H9 (cell line): ENCODE measurements around the gene HDGFL3. TPM values are rescaled to one million over a fixed set of nuclear protein-coding genes. Genes with fewer than 3 reads are reported as not detected.

Experiments
- DNase-seq: peaks from one replicate; pipeline ENCODE4 v3.0.0-alpha.2; 2017
- H2AFZ ChIP-seq: one replicate; pipeline ENCODE4 v1.6.1; 2013; ENCODE audit warnings: mild to moderate bottlenecking, low read length, control low read depth, moderate library complexity
- H2AK5ac ChIP-seq: 2 replicates; pipeline ENCODE4 v1.6.1; 2013; ENCODE audit warnings: low read length, control low read depth, mixed read lengths; ENCODE audit not compliant: insufficient read length
- H2BK120ac ChIP-seq: one replicate; pipeline ENCODE4 v1.6.1; 2013; ENCODE audit warnings: low read depth, mild to moderate bottlenecking, low read length, control low read depth, inconsistent platforms; ENCODE audit not compliant: poor library complexity, severe bottlenecking
- H2BK12ac ChIP-seq: 2 replicates; pipeline ENCODE4 v1.6.1; 2013; ENCODE audit warnings: low read length, control low read depth, mixed read lengths, low read depth; ENCODE audit not compliant: insufficient read length
- H2BK15ac ChIP-seq: 2 replicates; pipeline ENCODE4 v1.6.1; 2013; ENCODE audit warnings: low read depth, low read length, control low read depth
- H2BK20ac ChIP-seq: one replicate; pipeline ENCODE4 v1.6.1; 2013; ENCODE audit warnings: low read depth, mild to moderate bottlenecking, low read length, control low read depth, inconsistent platforms; ENCODE audit not compliant: poor library complexity, severe bottlenecking
- H2BK5ac ChIP-seq: 2 replicates; pipeline ENCODE4 v1.6.1; 2013; ENCODE audit warnings: low read length, control low read depth, mixed read lengths; ENCODE audit not compliant: insufficient read length
- H3K14ac ChIP-seq: 2 replicates; pipeline ENCODE4 v1.6.1; 2013; ENCODE audit warnings: low read length, control low read depth; ENCODE audit not compliant: insufficient read depth
- H3K18ac ChIP-seq: 2 replicates; pipeline ENCODE4 v1.6.1; 2013; ENCODE audit warnings: low read depth, mild to moderate bottlenecking, mixed read lengths, low read length, control low read depth; ENCODE audit not compliant: insufficient read length
- H3K23ac ChIP-seq: 2 replicates; pipeline ENCODE4 v1.6.1; 2013; ENCODE audit warnings: low read length, control low read depth, mixed read lengths, low read depth; ENCODE audit not compliant: insufficient read length
- H3K23me2 ChIP-seq: 2 replicates; pipeline ENCODE4 v1.6.1; 2013; ENCODE audit warnings: low read depth, mild to moderate bottlenecking, mixed read lengths, low read length, control low read depth; ENCODE audit not compliant: insufficient read length, poor library complexity, severe bottlenecking
- H3K27ac ChIP-seq: 2 replicates; pipeline ENCODE4 v1.5.1; 2013; ENCODE audit warnings: low read length, control low read depth, mixed read lengths, low read depth; ENCODE audit not compliant: insufficient read length
- H3K27me3 ChIP-seq: 2 replicates; pipeline ENCODE4 v1.6.1; 2013; ENCODE audit warnings: low read length, control low read depth, inconsistent platforms; ENCODE audit not compliant: insufficient read depth
- H3K4ac ChIP-seq: 2 replicates; pipeline ENCODE4 v1.6.1; 2013; ENCODE audit warnings: low read depth, mild to moderate bottlenecking, control low read depth, inconsistent platforms, low read length, moderate library complexity
- H3K4me1 ChIP-seq: 2 replicates; pipeline ENCODE4 v1.6.1; 2013; ENCODE audit warnings: low read length, control low read depth, inconsistent platforms; ENCODE audit not compliant: insufficient read depth
- H3K4me2 ChIP-seq: 2 replicates; pipeline ENCODE4 v1.6.1; 2013; ENCODE audit warnings: low read length, control low read depth, mixed read lengths; ENCODE audit not compliant: insufficient read length, insufficient read depth
- H3K56ac ChIP-seq: 2 replicates; pipeline ENCODE4 v1.6.1; 2013; ENCODE audit warnings: low read depth, mild to moderate bottlenecking, mixed read lengths, low read length, control low read depth; ENCODE audit not compliant: insufficient read length
- H3K79me1 ChIP-seq: 2 replicates; pipeline ENCODE4 v1.6.1; 2013; ENCODE audit warnings: low read depth, mild to moderate bottlenecking, moderate library complexity, low read length, control low read depth, inconsistent platforms; ENCODE audit not compliant: insufficient read depth, poor library complexity, severe bottlenecking
- H3K79me2 ChIP-seq: 2 replicates; pipeline ENCODE4 v1.6.1; 2013; ENCODE audit warnings: low read length, control low read depth, inconsistent platforms; ENCODE audit not compliant: insufficient read depth
- H3K9ac ChIP-seq: 2 replicates; pipeline ENCODE4 v1.6.1; 2013; ENCODE audit warnings: low read length, control low read depth, mixed read lengths; ENCODE audit not compliant: insufficient read length; ENCODE audit errors: extremely low read depth
- H3K9me3 ChIP-seq: one replicate; pipeline ENCODE4 v1.6.1; 2013; ENCODE audit warnings: low read depth, low read length, inconsistent platforms; ENCODE audit not compliant: control insufficient read depth
- H3T11ph ChIP-seq: one replicate; pipeline ENCODE4 v1.6.1; 2013; ENCODE audit warnings: mild to moderate bottlenecking, low read length, control low read depth, inconsistent platforms
- H4K20me1 ChIP-seq: one replicate; pipeline ENCODE4 v1.6.1; 2013; ENCODE audit not compliant: control insufficient read depth, insufficient read length, insufficient read depth
- H4K5ac ChIP-seq: 2 replicates; pipeline ENCODE4 v1.6.1; 2013; ENCODE audit warnings: low read depth, mild to moderate bottlenecking, mixed read lengths, low read length, control low read depth; ENCODE audit not compliant: insufficient read length
- H4K8ac ChIP-seq: replicated peaks from 2 replicates; pipeline ENCODE4 v1.6.1; 2013; ENCODE audit warnings: low read length, control low read depth, mixed read lengths, low read depth; ENCODE audit not compliant: insufficient read length
- H4K91ac ChIP-seq: 2 replicates; pipeline ENCODE4 v1.6.1; 2013; ENCODE audit warnings: low read depth, mild to moderate bottlenecking, moderate library complexity, mixed read lengths, low read length, control low read depth; ENCODE audit not compliant: insufficient read length
- H3K27ac Mint-ChIP-seq, 3 experiments: 2 replicates in 2 of 3; 3 replicates in 1 of 3; pipeline ENCODE4 v1.8.0; 2020 to 2021; ENCODE audit warnings: mixed read lengths in 3 of 3, mild to moderate bottlenecking in 1 of 3, moderate library complexity in 1 of 3
- H3K27me3 Mint-ChIP-seq: 2 replicates; pipeline ENCODE4 v1.8.0; 2021; ENCODE audit warnings: low read depth, mild to moderate bottlenecking, moderate library complexity, mixed read lengths
- H3K36me3 Mint-ChIP-seq, 3 experiments: 2 replicates in 2 of 3; 3 replicates in 1 of 3; pipeline ENCODE4 v1.8.0; 2020 to 2021; ENCODE audit warnings: low read depth in 3 of 3, mixed read lengths in 3 of 3; ENCODE audit not compliant: insufficient read depth in 1 of 3
- H3K4me1 Mint-ChIP-seq, 2 experiments: 2 replicates each; pipeline ENCODE4 v1.8.0; 2020; ENCODE audit warnings: mixed read lengths in 2 of 2
- H3K4me3 Mint-ChIP-seq, 2 experiments: 2 replicates in 1 of 2; 3 replicates in 1 of 2; pipeline ENCODE4 v1.8.0; 2020 to 2021; ENCODE audit warnings: mild to moderate bottlenecking in 2 of 2, mixed read lengths in 2 of 2, moderate library complexity in 1 of 2
- H3K9me3 Mint-ChIP-seq, 2 experiments: 2 replicates in 1 of 2; 3 replicates in 1 of 2; pipeline ENCODE4 v1.8.0; 2020; ENCODE audit warnings: mild to moderate bottlenecking in 2 of 2, mixed read lengths in 2 of 2, moderate library complexity in 1 of 2
- CTCF ChIP-seq: fragments of 200-600 bp; sonication (generic); conservative IDR thresholded peaks from 3 replicates; pipeline ENCODE4 v1.8.0; 2021; ENCODE audit warnings: antibody characterized with exemption, mild to moderate bottlenecking
- WGBS: extraction: QIAGEN DNeasy Blood & Tissue Kit; methylation state at CpG from one replicate; pipeline ENCODE4 v1.1.7; 2013; ENCODE audit warnings: missing lambda C conversion rate, low lambda C conversion rate, mixed read lengths; ENCODE audit not compliant: insufficient read length; ENCODE audit errors: extremely low coverage; 5-methylcytosine and 5-hydroxymethylcytosine counted together
- total RNA-seq: library from RNA; stranded (reverse); gene quantifications from 2 replicates; pipeline ENCODE4 v1.2.1, GENCODE V29; 2021

Gene HDGFL3
- total RNA-seq, 1 experiment from 2014 or later: 120 TPM

- DNase-seq: no peak
- H4K8ac ChIP-seq: no peak overlapping the region
- H3K79me1 ChIP-seq: no peaks in the 10 kb centered on the region
- H3K36me3 Mint-ChIP-seq: no peaks in the 10 kb centered on the region
- H2BK5ac ChIP-seq: no peak overlapping the region
- H4K20me1 ChIP-seq: no peaks in the 10 kb centered on the region
- no peak overlapping the region for H2AK5ac ChIP-seq
- WGBS: no CpG with 5 or more reads among the region's 1 CpG
- no peaks in the 10 kb centered on the region for H3K27me3 ChIP-seq
- H3K9ac ChIP-seq: peak overlapping the region; percentile 5
- no peak overlapping the region for H3K4ac ChIP-seq
- no peak overlapping the region for H2BK20ac ChIP-seq
- no peaks in the 10 kb centered on the region; the same call in none of the 2 replicates for H3K27me3 Mint-ChIP-seq
- H3K4me1 ChIP-seq: no peaks in the 10 kb centered on the region
- H3K4me1 Mint-ChIP-seq: peaks cover 3 to 4% of the 10 kb centered on the region in 2 experiments; a peak in 3 of 4 replicates
- no peaks in the 10 kb centered on the region for H3K79me2 ChIP-seq
- no peak for TF ChIP-seq CTCF
- no peak overlapping the region for H2BK12ac ChIP-seq
- no peak overlapping the region for H3K27ac Mint-ChIP-seq
- H3K23ac ChIP-seq: no peak overlapping the region
- H2AFZ ChIP-seq: no peak overlapping the region
- H3K4me2 ChIP-seq: no peak overlapping the region
- no peaks in the 10 kb centered on the region for H3K9me3 Mint-ChIP-seq
- H3K4me3 Mint-ChIP-seq: no peak overlapping the region
- no peak overlapping the region for H2BK15ac ChIP-seq
- no peaks in the 10 kb centered on the region for H3K23me2 ChIP-seq
- H3K18ac ChIP-seq: no peak overlapping the region
- no peak overlapping the region for H2BK120ac ChIP-seq
- no peak overlapping the region for H3K14ac ChIP-seq
- H4K91ac ChIP-seq: no peak overlapping the region
- H3K9me3 ChIP-seq: no peaks in the 10 kb centered on the region
- no peak overlapping the region for H3K27ac ChIP-seq
- H3T11ph ChIP-seq: no peak overlapping the region
- H3K56ac ChIP-seq: no peak overlapping the region
- H4K5ac ChIP-seq: no peak overlapping the region
Measured at GRCh38 chr15:83123529-83123928, 84.1 kb downstream of the HDGFL3 start.
